Skeletal muscle tissue (tissue), 4 donors: ENCODE results near the gene CTNNA3. TPM values are rescaled to one million over a fixed set of nuclear protein-coding genes. Genes with fewer than 3 reads are reported as not detected.

Source experiments
- H3K27ac ChIP-seq: one replicate; pipeline ENCODE4 v1.7.0; 2013; ENCODE audit warnings: mild to moderate bottlenecking, low read depth, low read length, inconsistent platforms
- H3K27me3 ChIP-seq, 3 donors: one replicate each; pipeline ENCODE4 v1.7.0; 2013; ENCODE audit warnings: low read length in 3 of 3; ENCODE audit not compliant: control insufficient read depth in 3 of 3, insufficient read depth in 3 of 3
- H3K36me3 ChIP-seq, 3 donors: one replicate each; pipeline ENCODE4 v1.7.0; 2013; ENCODE audit warnings: low read length in 3 of 3; ENCODE audit not compliant: control insufficient read depth in 3 of 3, insufficient read depth in 3 of 3
- H3K4me1 ChIP-seq, 3 donors: one replicate each; pipeline ENCODE4 v1.7.0; 2013; ENCODE audit warnings: low read length in 3 of 3, mild to moderate bottlenecking in 3 of 3; ENCODE audit not compliant: control insufficient read depth in 3 of 3, insufficient read depth in 3 of 3
- H3K4me3 ChIP-seq, 3 donors: one replicate each; pipeline ENCODE4 v1.7.0; 2013; ENCODE audit warnings: low read length in 3 of 3
- H3K9ac ChIP-seq, 3 donors: one replicate each; pipeline ENCODE4 v1.7.0; 2013; ENCODE audit warnings: low read length in 3 of 3, mild to moderate bottlenecking in 3 of 3, moderate library complexity in 2 of 3, low read depth in 1 of 3
- H3K9me3 ChIP-seq, 3 donors: one replicate each; pipeline ENCODE4 v1.7.0; 2013; ENCODE audit warnings: low read length in 3 of 3; ENCODE audit not compliant: control insufficient read depth in 3 of 3
- total RNA-seq: library from RNA; depleted of rRNA; stranded (reverse); fragments of >200 nt; gene quantifications from one replicate; pipeline ENCODE4 v1.2.3, GENCODE V29; 2014
- donor health status: Osteomylitis.

CTNNA3 gene
- total RNA-seq, 1 donor from 2014 or later, result 24.0 TPM

DNA sequence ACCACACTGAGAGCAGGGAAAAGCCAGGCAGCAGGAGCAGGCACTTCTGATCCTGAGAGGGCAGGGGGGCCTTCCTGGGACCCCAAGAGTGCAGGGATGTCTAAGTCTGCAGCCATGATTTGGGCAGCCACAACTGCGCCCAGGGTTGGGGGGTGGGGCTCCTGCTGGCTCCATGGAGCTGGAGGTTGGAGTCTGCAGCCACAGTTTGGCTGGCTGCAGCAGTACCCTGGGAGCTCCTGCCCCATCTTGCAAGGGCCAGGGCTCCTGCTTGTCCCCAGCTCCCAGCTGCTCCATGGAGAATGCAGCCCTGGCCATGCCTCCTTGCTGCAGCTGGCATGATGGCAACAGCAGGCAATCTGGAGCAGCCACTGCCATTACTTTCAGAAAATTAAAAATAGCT lies 1449.8 kb downstream of the CTNNA3 start:
- H3K4me3 ChIP-seq, result no peak overlapping the region
- H3K27me3 ChIP-seq, result no peaks in the 10 kb centered on the region
- no peaks in the 10 kb centered on the region for H3K36me3 ChIP-seq
- H3K4me1 ChIP-seq, result no peaks in the 10 kb centered on the region
- H3K27ac ChIP-seq, result no peak overlapping the region
- no peak overlapping the region for H3K9ac ChIP-seq
- peaks cover 4 to 9% (median 5%) of the 10 kb centered on the region in 3 donors for H3K9me3 ChIP-seq

DNA sequence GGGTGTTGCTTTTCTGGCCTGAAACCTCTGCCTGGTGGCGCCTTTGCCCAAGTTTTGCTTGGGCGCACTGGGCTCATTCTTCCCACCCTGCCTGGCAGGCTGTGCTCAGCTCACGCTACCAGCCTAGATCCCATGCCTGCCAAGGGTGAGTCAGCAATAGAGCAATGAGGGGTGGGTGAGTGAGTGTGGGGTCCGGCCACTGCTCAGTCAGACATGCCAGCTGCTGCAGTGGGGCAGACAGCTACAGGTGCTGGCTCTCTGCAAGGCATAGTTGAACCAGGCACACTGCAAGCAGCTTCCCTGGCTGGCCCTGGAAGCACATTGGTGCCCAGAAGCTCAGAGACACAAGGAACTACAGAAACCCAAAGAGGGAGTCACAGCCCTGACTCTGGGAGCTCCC lies 1451.0 kb downstream of the CTNNA3 start:
- Histone ChIP-seq H3K9me3 (peaks cover 4 to 9% (median 5%) of the 10 kb centered on the region in 3 donors), H3K9ac (no peak overlapping the region), H3K4me3 (no peak overlapping the region), H3K27ac (no peak overlapping the region), H3K27me3 (no peaks in the 10 kb centered on the region), H3K36me3 (no peaks in the 10 kb centered on the region), H3K4me1 (no peaks in the 10 kb centered on the region)

DNA sequence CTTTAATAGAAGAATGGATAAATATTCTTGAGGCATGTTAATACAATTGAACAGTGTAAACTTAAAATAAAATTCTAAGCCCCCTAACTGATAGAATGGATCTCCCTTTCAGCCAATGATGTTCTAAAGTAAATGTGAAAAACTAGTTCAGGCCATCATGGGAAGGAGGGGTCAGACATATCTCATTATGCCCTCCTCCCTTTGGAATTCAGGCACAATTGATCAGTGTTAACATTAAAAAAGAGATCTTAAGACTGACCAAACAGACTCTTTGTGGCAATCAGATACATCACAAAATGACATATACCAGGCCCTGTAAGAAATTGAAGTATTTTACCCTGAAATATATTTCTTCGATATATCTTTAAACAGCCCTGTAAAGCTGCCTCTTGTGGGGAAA lies 1453.1 kb downstream of the CTNNA3 start:
- Histone ChIP-seq H3K4me3 (no peak overlapping the region), H3K27me3 (no peaks in the 10 kb centered on the region), H3K36me3 (no peaks in the 10 kb centered on the region), H3K27ac (no peak overlapping the region), H3K4me1 (no peaks in the 10 kb centered on the region), H3K9ac (no peak overlapping the region), H3K9me3 (peaks cover 2 to 5% (median 3%) of the 10 kb centered on the region in 3 donors)

DNA sequence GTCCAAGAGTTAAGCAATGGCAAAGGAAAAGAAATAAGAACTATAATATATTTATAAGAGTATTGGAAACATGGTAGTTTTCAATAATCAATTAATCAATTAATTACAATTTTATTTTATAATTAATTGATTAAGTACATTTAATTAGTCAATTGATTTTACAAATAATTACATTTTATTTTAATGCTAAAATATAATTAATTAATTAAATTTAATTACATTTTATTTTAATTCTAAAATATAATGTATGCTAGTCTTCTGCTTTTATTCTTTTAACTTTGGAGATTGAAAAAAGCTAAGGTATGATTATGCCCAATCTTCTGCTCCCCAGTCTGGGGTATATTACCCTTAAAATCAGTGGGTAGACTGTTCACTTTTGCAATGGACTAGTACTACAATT lies 1456.9 kb downstream of the CTNNA3 start:
- no peaks in the 10 kb centered on the region for H3K9me3 ChIP-seq
- no peaks in the 10 kb centered on the region for H3K36me3 ChIP-seq
- H3K4me1 ChIP-seq, result no peaks in the 10 kb centered on the region
- H3K27me3 ChIP-seq, result no peaks in the 10 kb centered on the region
- no peak overlapping the region for H3K27ac ChIP-seq
- H3K9ac ChIP-seq, result no peak overlapping the region
- no peak overlapping the region for H3K4me3 ChIP-seq

DNA sequence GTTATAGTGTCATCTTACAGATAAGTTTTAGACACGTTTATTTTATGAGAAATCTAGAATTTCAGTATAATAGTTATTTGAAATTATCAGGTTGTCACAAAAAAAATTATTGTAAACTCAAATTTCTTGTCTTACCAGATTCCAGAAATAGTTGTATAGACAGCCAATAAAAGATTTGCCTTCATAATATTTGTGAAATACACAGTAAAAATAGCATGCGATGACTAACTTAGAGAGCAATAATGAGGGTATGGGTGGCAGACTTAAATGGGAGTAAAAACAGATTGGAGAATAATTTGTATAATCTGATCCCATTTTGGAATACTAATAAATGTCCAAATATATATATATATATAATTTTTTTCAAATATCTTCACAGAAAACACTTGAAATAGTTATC lies 1457.7 kb downstream of the CTNNA3 start:
- H3K9me3 ChIP-seq, result no peaks in the 10 kb centered on the region
- H3K27me3 ChIP-seq, result no peaks in the 10 kb centered on the region
- H3K36me3 ChIP-seq, result no peaks in the 10 kb centered on the region
- no peaks in the 10 kb centered on the region for H3K4me1 ChIP-seq
- no peak overlapping the region for H3K9ac ChIP-seq
- H3K4me3 ChIP-seq, result no peak overlapping the region
- no peak overlapping the region for H3K27ac ChIP-seq

DNA sequence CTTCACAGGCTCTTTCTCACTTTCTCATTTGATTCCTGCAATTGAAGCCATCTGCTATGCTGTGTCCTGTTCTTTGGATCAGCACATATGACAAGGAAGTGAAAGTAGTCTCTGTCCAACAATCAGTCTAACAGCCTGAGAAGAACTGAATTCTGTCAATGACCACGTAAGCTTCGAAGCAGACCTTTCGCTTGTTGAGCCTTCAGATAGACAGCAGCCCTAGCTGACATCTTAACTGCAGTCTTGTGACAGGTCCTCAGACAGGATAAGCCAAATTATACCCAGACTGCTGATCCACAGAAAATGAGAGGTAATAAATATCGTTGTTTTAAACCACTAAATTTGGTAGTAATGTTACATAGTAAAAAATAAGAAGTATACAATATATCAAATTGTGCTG lies 1461.1 kb downstream of the CTNNA3 start:
- Histone ChIP-seq H3K4me1 (no peaks in the 10 kb centered on the region), H3K9me3 (no peaks in the 10 kb centered on the region), H3K36me3 (no peaks in the 10 kb centered on the region), H3K27ac (no peak overlapping the region), H3K27me3 (no peaks in the 10 kb centered on the region), H3K4me3 (no peak overlapping the region), H3K9ac (no peak overlapping the region)

DNA sequence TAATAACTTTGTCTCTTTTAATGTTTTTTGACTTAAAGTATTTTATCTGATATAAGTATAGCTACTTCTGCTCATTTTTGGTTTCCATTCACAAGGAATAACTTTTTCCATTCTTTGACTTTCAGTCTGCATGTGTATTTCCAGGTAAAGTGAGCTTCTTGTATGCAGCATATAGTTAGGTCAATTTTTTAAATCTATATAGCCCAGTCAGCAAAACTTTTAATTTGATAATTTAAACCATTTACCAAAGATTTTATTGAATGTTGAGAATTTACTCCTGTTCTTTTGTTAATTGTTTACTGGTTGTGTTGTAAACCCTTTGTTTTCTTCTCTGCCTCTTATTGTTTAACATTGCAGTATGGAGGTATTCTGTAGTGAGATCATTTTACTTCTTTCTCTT lies 1467.1 kb downstream of the CTNNA3 start:
- H3K27me3 ChIP-seq, result no peaks in the 10 kb centered on the region
- H3K36me3 ChIP-seq, result no peaks in the 10 kb centered on the region
- no peak overlapping the region for H3K27ac ChIP-seq
- H3K9ac ChIP-seq, result no peak overlapping the region
- H3K9me3 ChIP-seq, result no peaks in the 10 kb centered on the region
- no peaks in the 10 kb centered on the region for H3K4me1 ChIP-seq
- H3K4me3 ChIP-seq, result no peak overlapping the region

DNA sequence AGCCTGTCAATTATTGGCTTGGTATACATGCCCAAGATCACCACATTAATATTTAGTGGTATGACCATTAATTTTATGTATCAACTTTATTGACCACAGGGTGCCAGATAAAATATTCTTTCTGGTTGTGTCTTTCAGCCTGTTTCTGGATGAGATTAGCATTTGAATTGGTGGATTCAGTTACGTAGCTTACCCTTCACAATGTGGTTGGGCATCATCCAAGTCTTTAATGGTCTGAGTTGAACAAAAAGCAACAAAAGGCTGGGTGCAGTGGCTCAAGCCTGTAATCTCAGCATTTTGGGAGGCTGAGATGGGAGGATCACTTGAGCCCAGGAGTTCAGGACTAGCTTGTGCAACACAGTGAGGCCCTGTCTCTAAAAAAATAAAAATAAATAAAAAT lies 1472.3 kb downstream of the CTNNA3 start:
- Histone ChIP-seq H3K9me3 (no peaks in the 10 kb centered on the region), H3K4me1 (no peaks in the 10 kb centered on the region), H3K9ac (no peak overlapping the region), H3K36me3 (no peaks in the 10 kb centered on the region), H3K27ac (no peak overlapping the region), H3K27me3 (no peaks in the 10 kb centered on the region), H3K4me3 (no peak overlapping the region)

DNA sequence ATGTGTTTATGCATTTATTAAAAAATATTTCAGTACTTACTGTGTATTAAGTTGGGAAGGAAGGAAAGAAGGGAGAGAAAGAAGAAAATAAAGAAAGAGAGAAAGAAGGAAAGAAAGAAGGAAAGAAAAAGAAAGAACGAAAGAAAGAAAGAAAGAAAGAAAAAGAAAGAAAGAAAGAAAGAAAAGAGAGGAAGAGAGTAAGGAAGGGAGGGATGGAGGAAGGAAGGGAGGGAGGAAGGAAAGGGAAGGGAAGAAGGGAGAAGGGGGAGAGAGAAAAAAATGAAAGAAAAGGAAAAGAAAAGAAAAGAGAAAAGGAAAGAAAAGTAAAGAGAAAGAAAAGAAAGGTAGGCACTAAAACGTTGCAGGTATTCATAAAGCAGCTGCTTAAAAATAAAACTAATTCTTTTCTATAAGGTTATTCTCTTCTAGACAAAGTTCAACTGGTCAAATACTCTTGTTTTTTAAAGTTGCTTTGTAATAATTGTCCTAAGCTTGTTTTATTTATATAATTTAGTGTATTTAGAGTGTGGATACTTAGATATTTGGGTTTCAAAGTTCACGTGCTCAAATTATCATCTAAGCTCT lies 1473.4 kb downstream of the CTNNA3 start:
- H3K36me3 ChIP-seq, result no peaks in the 10 kb centered on the region
- H3K27me3 ChIP-seq, result no peaks in the 10 kb centered on the region
- H3K4me1 ChIP-seq, result no peaks in the 10 kb centered on the region
- no peak overlapping the region for H3K4me3 ChIP-seq
- no peak overlapping the region for H3K27ac ChIP-seq
- H3K9ac ChIP-seq, result no peak overlapping the region
- no peaks in the 10 kb centered on the region for H3K9me3 ChIP-seq

DNA sequence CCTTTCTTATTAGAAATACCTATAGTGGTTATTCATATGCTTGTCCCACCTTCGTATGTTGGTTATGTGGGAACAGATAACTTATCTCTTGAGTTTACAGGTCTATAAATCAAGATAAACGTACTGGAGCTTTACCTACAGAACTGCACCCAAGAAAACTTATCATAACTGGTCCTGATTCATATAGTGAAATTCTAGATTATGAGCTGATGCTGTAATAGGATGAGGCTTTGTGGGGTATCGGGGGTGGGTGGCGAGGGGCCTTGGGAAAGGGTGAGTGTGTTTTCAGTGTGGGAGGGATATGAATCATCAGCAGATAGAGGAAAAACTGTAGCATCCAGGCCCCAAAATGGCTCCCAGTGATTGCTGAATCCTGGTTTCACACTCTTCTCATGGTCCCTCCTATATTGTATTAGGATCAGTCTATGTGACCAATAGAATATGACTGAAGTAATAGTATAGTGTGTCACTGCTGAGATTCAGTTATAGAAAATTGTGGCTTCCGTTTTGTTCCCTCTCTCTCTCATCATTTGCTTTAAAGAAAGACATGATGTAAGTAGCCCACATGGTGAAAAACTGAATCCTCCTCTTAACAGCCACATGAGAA lies 1476.9 kb downstream of the CTNNA3 start:
- H3K9me3 ChIP-seq, result no peaks in the 10 kb centered on the region
- H3K4me3 ChIP-seq, result no peak overlapping the region
- H3K4me1 ChIP-seq, result no peaks in the 10 kb centered on the region
- no peaks in the 10 kb centered on the region for H3K27me3 ChIP-seq
- H3K9ac ChIP-seq, result no peak overlapping the region
- H3K36me3 ChIP-seq, result no peaks in the 10 kb centered on the region
- H3K27ac ChIP-seq, result no peak overlapping the region
